Activated T-cell treated with anti-CD3 and anti-CD28 coated beads, Interleukin-2, amount 50 U/mL, for 24 hours (primary cell): ENCODE data around the gene HIVEP3.

Source experiments
- DNase-seq: peaks from one replicate; pipeline ENCODE4 v3.0.0-alpha.2; 2020
- H3K27ac Mint-ChIP-seq: 2 replicates; pipeline ENCODE4 v1.8.0; 2020; ENCODE audit warnings: mild to moderate bottlenecking, mixed read lengths
- H3K27me3 Mint-ChIP-seq: 2 replicates; pipeline ENCODE4 v1.8.0; 2020; ENCODE audit warnings: mixed read lengths
- H3K36me3 Mint-ChIP-seq: 2 replicates; pipeline ENCODE4 v1.8.0; 2020; ENCODE audit warnings: low read depth, mixed read lengths
- H3K4me1 Mint-ChIP-seq: 2 replicates; pipeline ENCODE4 v1.8.0; 2020; ENCODE audit warnings: low read depth, mixed read lengths
- H3K4me3 Mint-ChIP-seq: 2 replicates; pipeline ENCODE4 v1.8.0; 2020; ENCODE audit warnings: mild to moderate bottlenecking, moderate library complexity, mixed read lengths
- H3K9me3 Mint-ChIP-seq: 2 replicates; pipeline ENCODE4 v1.8.0; 2020; ENCODE audit warnings: mixed read lengths

The HIVEP3 gene

GRCh38 chr1:41728403-41729202, 190.1 kb downstream of the HIVEP3 start:
- peak overlapping the region; percentile 88 for H3K27ac Mint-ChIP-seq
- peaks cover 50% of the 10 kb centered on the region for H3K4me1 Mint-ChIP-seq
- peak; percentile 75 for DNase-seq
- H3K4me3 Mint-ChIP-seq: no peak overlapping the region
- no peaks in the 10 kb centered on the region for H3K27me3 Mint-ChIP-seq
- H3K36me3 Mint-ChIP-seq: no peaks in the 10 kb centered on the region
- no peaks in the 10 kb centered on the region for H3K9me3 Mint-ChIP-seq

- no peaks in the 10 kb centered on the region for H3K27me3 Mint-ChIP-seq
- H3K9me3 Mint-ChIP-seq: no peaks in the 10 kb centered on the region
- DNase-seq: no peak
- peak overlapping the region; percentile 42 for H3K4me3 Mint-ChIP-seq
- H3K4me1 Mint-ChIP-seq: peaks cover 52% of the 10 kb centered on the region
- peak overlapping the region; percentile 88 for H3K27ac Mint-ChIP-seq
- H3K36me3 Mint-ChIP-seq: no peaks in the 10 kb centered on the region
These were observed 191.0 kb downstream of the HIVEP3 start for GRCh38 chr1:41727749-41728115.

GRCh38 chr1:41726899-41727748, 191.6 kb downstream of the HIVEP3 start:
- H3K36me3 Mint-ChIP-seq: no peaks in the 10 kb centered on the region
- no peaks in the 10 kb centered on the region for H3K27me3 Mint-ChIP-seq
- peak overlapping the region; percentile 42 for H3K4me3 Mint-ChIP-seq
- no peaks in the 10 kb centered on the region for H3K9me3 Mint-ChIP-seq
- peak; percentile 65 for DNase-seq
- peaks cover 56% of the 10 kb centered on the region for H3K4me1 Mint-ChIP-seq
- peak overlapping the region; percentile 88 for H3K27ac Mint-ChIP-seq

- DNase-seq: no peak
- H3K27me3 Mint-ChIP-seq: no peaks in the 10 kb centered on the region
- no peaks in the 10 kb centered on the region for H3K36me3 Mint-ChIP-seq
- H3K9me3 Mint-ChIP-seq: no peaks in the 10 kb centered on the region
- H3K4me3 Mint-ChIP-seq: peak overlapping the region; percentile 42
- H3K4me1 Mint-ChIP-seq: peaks cover 61% of the 10 kb centered on the region
- peak overlapping the region; percentile 88 for H3K27ac Mint-ChIP-seq
These were observed 192.4 kb downstream of the HIVEP3 start for GRCh38 chr1:41726292-41726691.

- H3K27me3 Mint-ChIP-seq: no peaks in the 10 kb centered on the region
- H3K27ac Mint-ChIP-seq: no peak overlapping the region
- no peak for DNase-seq
- no peak overlapping the region for H3K4me3 Mint-ChIP-seq
- no peaks in the 10 kb centered on the region for H3K9me3 Mint-ChIP-seq
- H3K4me1 Mint-ChIP-seq: peaks cover 66% of the 10 kb centered on the region
- H3K36me3 Mint-ChIP-seq: no peaks in the 10 kb centered on the region
These were observed 193.8 kb downstream of the HIVEP3 start for GRCh38 chr1:41724926-41725325.

- Mint-ChIP-seq H3K27me3 (no peaks in the 10 kb centered on the region), H3K4me1 (peaks cover 60% of the 10 kb centered on the region), H3K27ac (no peak overlapping the region), H3K9me3 (no peaks in the 10 kb centered on the region), H3K36me3 (no peaks in the 10 kb centered on the region), H3K4me3 (no peak overlapping the region)
- no peak for DNase-seq
These were observed 194.5 kb downstream of the HIVEP3 start for GRCh38 chr1:41724248-41724647.

GRCh38 chr1:41723786-41724185, 194.9 kb downstream of the HIVEP3 start:
- Mint-ChIP-seq H3K4me1 (peaks cover 55% of the 10 kb centered on the region), H3K4me3 (no peak overlapping the region), H3K27me3 (no peaks in the 10 kb centered on the region), H3K36me3 (no peaks in the 10 kb centered on the region), H3K9me3 (no peaks in the 10 kb centered on the region), H3K27ac (no peak overlapping the region)
- no peak for DNase-seq

- Mint-ChIP-seq H3K4me3 (no peak overlapping the region), H3K27ac (no peak overlapping the region), H3K4me1 (peaks cover 45% of the 10 kb centered on the region), H3K36me3 (no peaks in the 10 kb centered on the region), H3K27me3 (no peaks in the 10 kb centered on the region), H3K9me3 (no peaks in the 10 kb centered on the region)
- no peak for DNase-seq
These were observed 196.5 kb downstream of the HIVEP3 start for GRCh38 chr1:41722184-41722583.

GRCh38 chr1:41720861-41721410, 197.8 kb downstream of the HIVEP3 start:
- H3K4me3 Mint-ChIP-seq: peak overlapping the region; percentile 20
- peaks cover 37% of the 10 kb centered on the region for H3K4me1 Mint-ChIP-seq
- no peaks in the 10 kb centered on the region for H3K27me3 Mint-ChIP-seq
- no peaks in the 10 kb centered on the region for H3K9me3 Mint-ChIP-seq
- peak; percentile 32 for DNase-seq
- no peaks in the 10 kb centered on the region for H3K36me3 Mint-ChIP-seq
- H3K27ac Mint-ChIP-seq: peak overlapping the region; percentile 35

- H3K9me3 Mint-ChIP-seq: no peaks in the 10 kb centered on the region
- H3K4me1 Mint-ChIP-seq: peaks cover 35% of the 10 kb centered on the region
- no peaks in the 10 kb centered on the region for H3K27me3 Mint-ChIP-seq
- no peak overlapping the region for H3K27ac Mint-ChIP-seq
- H3K4me3 Mint-ChIP-seq: no peak overlapping the region
- no peak for DNase-seq
- no peaks in the 10 kb centered on the region for H3K36me3 Mint-ChIP-seq
These were observed 199.1 kb downstream of the HIVEP3 start for GRCh38 chr1:41719590-41719989.

- Mint-ChIP-seq H3K4me3 (no peak overlapping the region), H3K36me3 (no peaks in the 10 kb centered on the region)
These were observed 199.6 kb downstream of the HIVEP3 start for GRCh38 chr1:41719128-41719527.

GRCh38 chr1:41718497-41718896, 200.2 kb downstream of the HIVEP3 start:
- Mint-ChIP-seq H3K9me3 (no peaks in the 10 kb centered on the region), H3K27ac (no peak overlapping the region), H3K27me3 (no peaks in the 10 kb centered on the region), H3K4me3 (no peak overlapping the region), H3K4me1 (peaks cover 35% of the 10 kb centered on the region), H3K36me3 (no peaks in the 10 kb centered on the region)
- no peak for DNase-seq

More at GRCh38 chr1:41719128-41719527, 199.6 kb downstream of the HIVEP3 start:
- no peak overlapping the region for H3K27ac Mint-ChIP-seq
- H3K4me1 Mint-ChIP-seq: peaks cover 35% of the 10 kb centered on the region
- no peaks in the 10 kb centered on the region for H3K9me3 Mint-ChIP-seq
- DNase-seq: no peak
- H3K27me3 Mint-ChIP-seq: no peaks in the 10 kb centered on the region

- Mint-ChIP-seq H3K27me3 (no peaks in the 10 kb centered on the region), H3K4me3 (no peak overlapping the region), H3K9me3 (no peaks in the 10 kb centered on the region), H3K4me1 (peaks cover 29% of the 10 kb centered on the region), H3K27ac (no peak overlapping the region), H3K36me3 (no peaks in the 10 kb centered on the region)
- no peak for DNase-seq
These were observed 202.3 kb downstream of the HIVEP3 start for GRCh38 chr1:41716188-41717130.
